H1 (cell line): Measurements from ENCODE around the gene EVA1C. TPM values are rescaled to one million over a fixed set of nuclear protein-coding genes. Genes with fewer than 3 reads are reported as not detected.

ENCODE experiments used
- CHD2 ChIP-seq: IDR thresholded peaks from 2 replicates; pipeline ENCODE4 v1.6.1; 2012; ENCODE audit warnings: low read length, improper control_type of control experiment
- SRF ChIP-seq: IDR thresholded peaks from 2 replicates; pipeline ENCODE4 v1.6.1; 2011; ENCODE audit warnings: mild to moderate bottlenecking, low read depth, low read length, moderate library complexity
- USF2 ChIP-seq: IDR thresholded peaks from 2 replicates; pipeline ENCODE4 v1.6.1; 2011; ENCODE audit warnings: low read length, improper control_type of control experiment
- polyA plus RNA-seq, 7 experiments: library from polyadenylated mRNA; depleted of rRNA in 3 of 7; stranded (reverse) in 5 of 7; unstranded in 2 of 7; fragments of >200 nt in 5 of 7; fragments of 200-250 nt in 2 of 7; gene quantifications; 1 replicate in 5 of 7; 2 replicates in 1 of 7; 4 replicates in 1 of 7; pipeline versions ENCODE4 v1.2.1 to v1.2.3, GENCODE V29; 2011 to 2013; ENCODE audit warnings: missing spikeins in 2 of 7, mixed read lengths in 2 of 7
- total RNA-seq: library from RNA; stranded (reverse); fragmentation: NEBNext Ultra II Directional; extraction: Animal tissue kit (Norgen Biotek cat#: 25700); gene quantifications from 2 replicates; pipeline ENCODE4 v1.2.1, GENCODE V29; 2021

Gene EVA1C
- total and polyA plus RNA-seq, 2 of the 8 experiments (the other 6 are each of a cell fraction or from before 2014, with no cell fraction given): 2.6 to 3.6 TPM

DNA sequence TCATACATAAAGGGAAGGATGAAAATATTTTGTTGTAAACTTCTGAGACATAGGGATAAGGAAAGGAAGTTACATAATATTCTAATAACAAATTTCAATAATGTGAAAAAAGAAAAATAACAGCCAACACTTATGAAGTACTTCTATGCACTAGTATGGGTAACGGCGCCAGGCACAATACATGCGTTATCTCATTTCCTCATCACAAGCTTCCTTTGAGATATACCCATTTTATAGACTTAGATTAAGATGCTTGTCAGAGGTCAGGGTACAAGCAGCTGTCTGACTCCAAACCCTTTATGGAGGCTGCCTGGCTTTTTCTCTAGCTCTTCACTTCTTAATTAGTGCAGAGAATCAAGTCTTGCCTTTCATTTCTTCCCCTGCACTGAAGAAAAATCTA lies 131.5 kb downstream of the EVA1C start (continued):
- TF ChIP-seq USF2 (no peak), CHD2 (no peak), SRF (no peak)
